Cardiac muscle cell (in vitro differentiated cells and primary cell): ENCODE results near the gene IGSF10. TPM values are rescaled to one million over a fixed set of nuclear protein-coding genes. Genes with fewer than 3 reads are reported as not detected.
A peak's percentile ranks its signal among the peaks of the same experiment; 100 is the strongest.
"Not testable (repeated sequence)": the region's sequence is repeated elsewhere in the genome, so short reads cannot be mapped to it uniquely, and the experiment has no call there.

ENCODE experiments used
- DNase-seq, 2 donors: peaks; one replicate each; pipeline versions ENCODE4 v3.0.0 to v3.0.0-alpha.2; 2010 to 2017; ENCODE audit warnings: low read depth in 1 of 2, low spot score in 1 of 2
- H3K27ac ChIP-seq: fragments of 200-600 bp; sonication (generic); 2 replicates; pipeline ENCODE4 v1.5.1; 2016
- H3K27me3 ChIP-seq: fragments of 200-600 bp; sonication (generic); 2 replicates; pipeline ENCODE4 v1.6.0; 2016; ENCODE audit warnings: control low read depth
- H3K36me3 ChIP-seq: fragments of 200-600 bp; sonication (generic); 2 replicates; pipeline ENCODE4 v1.5.1; 2016; ENCODE audit warnings: control low read depth
- H3K4me1 ChIP-seq: fragments of 200-600 bp; sonication (generic); 2 replicates; pipeline ENCODE4 v1.8.1; 2017; ENCODE audit warnings: low read depth, mild to moderate bottlenecking, mixed run types
- H3K4me3 ChIP-seq: fragments of 200-600 bp; sonication (generic); 2 replicates; pipeline ENCODE4 v1.5.1; 2016; ENCODE audit warnings: mild to moderate bottlenecking
- H3K9me3 ChIP-seq: fragments of 200-600 bp; sonication (generic); 2 replicates; pipeline ENCODE4 v1.5.1; 2017; ENCODE audit warnings: low read depth, mild to moderate bottlenecking, control low read depth
- polyA plus RNA-seq: library from polyadenylated mRNA; unstranded; fragments of >200 nt; fragmentation: Nextera tagmentation; extraction: Ambion mirVana; gene quantifications from 2 replicates; pipeline ENCODE4 v1.2.1, GENCODE V29; 2016
- total RNA-seq: library from RNA; depleted of rRNA; stranded (reverse); fragments of >200 nt; gene quantifications from 2 replicates; pipeline ENCODE4 v1.2.3, GENCODE V29; 2016
- TF ChIP-seq, protein P1 (sequence below): IDR thresholded peaks from 2 replicates; pipeline ENCODE4 v1.5.1; 2012; ENCODE audit warnings: low read depth, mild to moderate bottlenecking, low read length

IGSF10 gene, protein sequence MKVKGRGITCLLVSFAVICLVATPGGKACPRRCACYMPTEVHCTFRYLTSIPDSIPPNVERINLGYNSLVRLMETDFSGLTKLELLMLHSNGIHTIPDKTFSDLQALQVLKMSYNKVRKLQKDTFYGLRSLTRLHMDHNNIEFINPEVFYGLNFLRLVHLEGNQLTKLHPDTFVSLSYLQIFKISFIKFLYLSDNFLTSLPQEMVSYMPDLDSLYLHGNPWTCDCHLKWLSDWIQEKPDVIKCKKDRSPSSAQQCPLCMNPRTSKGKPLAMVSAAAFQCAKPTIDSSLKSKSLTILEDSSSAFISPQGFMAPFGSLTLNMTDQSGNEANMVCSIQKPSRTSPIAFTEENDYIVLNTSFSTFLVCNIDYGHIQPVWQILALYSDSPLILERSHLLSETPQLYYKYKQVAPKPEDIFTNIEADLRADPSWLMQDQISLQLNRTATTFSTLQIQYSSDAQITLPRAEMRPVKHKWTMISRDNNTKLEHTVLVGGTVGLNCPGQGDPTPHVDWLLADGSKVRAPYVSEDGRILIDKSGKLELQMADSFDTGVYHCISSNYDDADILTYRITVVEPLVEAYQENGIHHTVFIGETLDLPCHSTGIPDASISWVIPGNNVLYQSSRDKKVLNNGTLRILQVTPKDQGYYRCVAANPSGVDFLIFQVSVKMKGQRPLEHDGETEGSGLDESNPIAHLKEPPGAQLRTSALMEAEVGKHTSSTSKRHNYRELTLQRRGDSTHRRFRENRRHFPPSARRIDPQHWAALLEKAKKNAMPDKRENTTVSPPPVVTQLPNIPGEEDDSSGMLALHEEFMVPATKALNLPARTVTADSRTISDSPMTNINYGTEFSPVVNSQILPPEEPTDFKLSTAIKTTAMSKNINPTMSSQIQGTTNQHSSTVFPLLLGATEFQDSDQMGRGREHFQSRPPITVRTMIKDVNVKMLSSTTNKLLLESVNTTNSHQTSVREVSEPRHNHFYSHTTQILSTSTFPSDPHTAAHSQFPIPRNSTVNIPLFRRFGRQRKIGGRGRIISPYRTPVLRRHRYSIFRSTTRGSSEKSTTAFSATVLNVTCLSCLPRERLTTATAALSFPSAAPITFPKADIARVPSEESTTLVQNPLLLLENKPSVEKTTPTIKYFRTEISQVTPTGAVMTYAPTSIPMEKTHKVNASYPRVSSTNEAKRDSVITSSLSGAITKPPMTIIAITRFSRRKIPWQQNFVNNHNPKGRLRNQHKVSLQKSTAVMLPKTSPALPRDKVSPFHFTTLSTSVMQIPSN (N-terminal part only)
- total RNA-seq (0.18 and 0.33 TPM in 2 replicates), polyA plus RNA-seq (0.17 TPM in 1 of 2 replicates, not detected in the other)

GRCh38 chr3:151460774-151461450 is at the start of gene IGSF10:
TSS of gene IGSF10 (minus strand) at chr3:151461061. CDS start at chr3:151458709, 2,352 bp downstream.
- peak in 1 of 2 donors; percentile 38 for DNase-seq
- H3K4me1 ChIP-seq: no peaks in the 10 kb centered on the region
- no peak within 1 kb of the TSS for H3K27ac ChIP-seq
- TF ChIP-seq, protein P1, sequence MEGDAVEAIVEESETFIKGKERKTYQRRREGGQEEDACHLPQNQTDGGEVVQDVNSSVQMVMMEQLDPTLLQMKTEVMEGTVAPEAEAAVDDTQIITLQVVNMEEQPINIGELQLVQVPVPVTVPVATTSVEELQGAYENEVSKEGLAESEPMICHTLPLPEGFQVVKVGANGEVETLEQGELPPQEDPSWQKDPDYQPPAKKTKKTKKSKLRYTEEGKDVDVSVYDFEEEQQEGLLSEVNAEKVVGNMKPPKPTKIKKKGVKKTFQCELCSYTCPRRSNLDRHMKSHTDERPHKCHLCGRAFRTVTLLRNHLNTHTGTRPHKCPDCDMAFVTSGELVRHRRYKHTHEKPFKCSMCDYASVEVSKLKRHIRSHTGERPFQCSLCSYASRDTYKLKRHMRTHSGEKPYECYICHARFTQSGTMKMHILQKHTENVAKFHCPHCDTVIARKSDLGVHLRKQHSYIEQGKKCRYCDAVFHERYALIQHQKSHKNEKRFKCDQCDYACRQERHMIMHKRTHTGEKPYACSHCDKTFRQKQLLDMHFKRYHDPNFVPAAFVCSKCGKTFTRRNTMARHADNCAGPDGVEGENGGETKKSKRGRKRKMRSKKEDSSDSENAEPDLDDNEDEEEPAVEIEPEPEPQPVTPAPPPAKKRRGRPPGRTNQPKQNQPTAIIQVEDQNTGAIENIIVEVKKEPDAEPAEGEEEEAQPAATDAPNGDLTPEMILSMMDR: no peak
- peaks cover 44% of the 10 kb centered on the region for H3K27me3 ChIP-seq
- peak within 1 kb of the TSS; percentile 31 for H3K4me3 ChIP-seq
- no peaks in the 10 kb centered on the region for H3K36me3 ChIP-seq
- H3K9me3 ChIP-seq: no peaks in the 10 kb centered on the region

GRCh38 chr3:151509468-151510135 is 48.7 kb upstream of the IGSF10 start:
- not testable (repeated sequence) for H3K9me3 ChIP-seq, DNase-seq, H3K27me3 ChIP-seq, H3K36me3 ChIP-seq, H3K4me3 ChIP-seq, H3K27ac ChIP-seq, H3K4me1 ChIP-seq

GRCh38 chr3:151504606-151505005 is 43.7 kb upstream of the IGSF10 start:
- no peaks in the 10 kb centered on the region for H3K36me3 ChIP-seq
- H3K4me3 ChIP-seq: no peak overlapping the region
- no peaks in the 10 kb centered on the region for H3K27me3 ChIP-seq
- H3K4me1 ChIP-seq: peaks cover 6% of the 10 kb centered on the region
- H3K27ac ChIP-seq: no peak overlapping the region
- H3K9me3 ChIP-seq: no peaks in the 10 kb centered on the region
- TF ChIP-seq, protein P1: no peak
- peak in 1 of 2 donors; percentile 17 for DNase-seq

- H3K4me1 ChIP-seq: peaks cover 6% of the 10 kb centered on the region
- H3K36me3 ChIP-seq: no peaks in the 10 kb centered on the region
- H3K27me3 ChIP-seq: no peaks in the 10 kb centered on the region
- TF ChIP-seq, protein P1: no peak
- no peak overlapping the region for H3K4me3 ChIP-seq
- DNase-seq: no peak
- no peaks in the 10 kb centered on the region for H3K9me3 ChIP-seq
- no peak overlapping the region for H3K27ac ChIP-seq
Measured at GRCh38 chr3:151503074-151503473, 42.2 kb upstream of the IGSF10 start.

- DNase-seq: peak in 1 of 2 donors; percentile 82
- Histone ChIP-seq H3K27me3 (no peaks in the 10 kb centered on the region), H3K9me3 (no peaks in the 10 kb centered on the region), H3K27ac (no peak overlapping the region), H3K4me1 (peaks cover 6% of the 10 kb centered on the region), H3K36me3 (no peaks in the 10 kb centered on the region), H3K4me3 (no peak overlapping the region)
- TF ChIP-seq, protein P1: no peak
Measured at GRCh38 chr3:151501923-151502632, 41.2 kb upstream of the IGSF10 start.
